Type B pancreatic cell (in vitro differentiated cells): ENCODE results near the gene DTNBP1. TPM values are rescaled to one million over a fixed set of nuclear protein-coding genes. Genes with fewer than 3 reads are reported as not detected.

ENCODE experiments used
- DNase-seq: peaks from one replicate; pipeline ENCODE4 v3.0.0; 2021; ENCODE audit warnings: mixed read lengths; ENCODE audit not compliant: unreplicated experiment; ENCODE audit errors: extremely low spot score
- H3K27ac Mint-ChIP-seq: 2 replicates; pipeline ENCODE4 v1.8.0; 2021; ENCODE audit warnings: mild to moderate bottlenecking, mixed read lengths
- H3K27me3 Mint-ChIP-seq: 2 replicates; pipeline ENCODE4 v1.8.0; 2021; ENCODE audit warnings: mixed read lengths
- H3K36me3 Mint-ChIP-seq: 2 replicates; pipeline ENCODE4 v1.8.0; 2021; ENCODE audit warnings: mixed read lengths
- H3K4me1 Mint-ChIP-seq: one replicate; pipeline ENCODE4 v1.8.0; 2021; ENCODE audit warnings: mixed read lengths; ENCODE audit not compliant: unreplicated experiment
- H3K4me3 Mint-ChIP-seq: 2 replicates; pipeline ENCODE4 v1.8.0; 2021; ENCODE audit warnings: mild to moderate bottlenecking, mixed read lengths
- H3K9me3 Mint-ChIP-seq: 2 replicates; pipeline ENCODE4 v1.8.0; 2021; ENCODE audit warnings: mixed read lengths
- total RNA-seq: library from RNA; stranded (reverse); gene quantifications from 2 replicates; pipeline ENCODE4 v1.2.1, GENCODE V29; 2021; ENCODE audit warnings: low replicate concordance
- TF ChIP-seq, protein P1 (sequence below): fragments of 200-600 bp; sonication (generic); conservative IDR thresholded peaks from 2 replicates; pipeline ENCODE4 v1.5.0; 2021; ENCODE audit warnings: antibody characterized with exemption, mild to moderate bottlenecking

DTNBP1 gene
- total RNA-seq, 1 donor from 2014 or later: 11.6 TPM

GRCh38 chr6:15577550-15578171 lies 85.2 kb downstream of the DTNBP1 start:
- Mint-ChIP-seq H3K27me3 (no peaks in the 10 kb centered on the region), H3K27ac (no peak overlapping the region), H3K4me1 (peaks cover 19% of the 10 kb centered on the region), H3K4me3 (peak overlapping the region; percentile 20), H3K9me3 (no peaks in the 10 kb centered on the region), H3K36me3 (peaks cover 4% of the 10 kb centered on the region)
- DNase-seq: no peak
- TF ChIP-seq, protein P1, sequence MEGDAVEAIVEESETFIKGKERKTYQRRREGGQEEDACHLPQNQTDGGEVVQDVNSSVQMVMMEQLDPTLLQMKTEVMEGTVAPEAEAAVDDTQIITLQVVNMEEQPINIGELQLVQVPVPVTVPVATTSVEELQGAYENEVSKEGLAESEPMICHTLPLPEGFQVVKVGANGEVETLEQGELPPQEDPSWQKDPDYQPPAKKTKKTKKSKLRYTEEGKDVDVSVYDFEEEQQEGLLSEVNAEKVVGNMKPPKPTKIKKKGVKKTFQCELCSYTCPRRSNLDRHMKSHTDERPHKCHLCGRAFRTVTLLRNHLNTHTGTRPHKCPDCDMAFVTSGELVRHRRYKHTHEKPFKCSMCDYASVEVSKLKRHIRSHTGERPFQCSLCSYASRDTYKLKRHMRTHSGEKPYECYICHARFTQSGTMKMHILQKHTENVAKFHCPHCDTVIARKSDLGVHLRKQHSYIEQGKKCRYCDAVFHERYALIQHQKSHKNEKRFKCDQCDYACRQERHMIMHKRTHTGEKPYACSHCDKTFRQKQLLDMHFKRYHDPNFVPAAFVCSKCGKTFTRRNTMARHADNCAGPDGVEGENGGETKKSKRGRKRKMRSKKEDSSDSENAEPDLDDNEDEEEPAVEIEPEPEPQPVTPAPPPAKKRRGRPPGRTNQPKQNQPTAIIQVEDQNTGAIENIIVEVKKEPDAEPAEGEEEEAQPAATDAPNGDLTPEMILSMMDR: no peak

- Mint-ChIP-seq H3K27me3 (no peaks in the 10 kb centered on the region), H3K36me3 (peaks cover 4% of the 10 kb centered on the region), H3K27ac (no peak overlapping the region), H3K9me3 (no peaks in the 10 kb centered on the region), H3K4me1 (peaks cover 19% of the 10 kb centered on the region), H3K4me3 (no peak overlapping the region)
- TF ChIP-seq, protein P1: no peak
- no peak for DNase-seq
These were observed 85.7 kb downstream of the DTNBP1 start for GRCh38 chr6:15577106-15577505.

GRCh38 chr6:15575357-15576033 lies 87.3 kb downstream of the DTNBP1 start:
- Mint-ChIP-seq H3K27me3 (no peaks in the 10 kb centered on the region), H3K9me3 (no peaks in the 10 kb centered on the region), H3K27ac (no peak overlapping the region), H3K36me3 (peaks cover 4% of the 10 kb centered on the region), H3K4me3 (no peak overlapping the region), H3K4me1 (peaks cover 19% of the 10 kb centered on the region)
- TF ChIP-seq, protein P1: no peak
- DNase-seq: no peak

GRCh38 chr6:15574486-15574885 lies 88.3 kb downstream of the DTNBP1 start:
- DNase-seq: no peak

DNA sequence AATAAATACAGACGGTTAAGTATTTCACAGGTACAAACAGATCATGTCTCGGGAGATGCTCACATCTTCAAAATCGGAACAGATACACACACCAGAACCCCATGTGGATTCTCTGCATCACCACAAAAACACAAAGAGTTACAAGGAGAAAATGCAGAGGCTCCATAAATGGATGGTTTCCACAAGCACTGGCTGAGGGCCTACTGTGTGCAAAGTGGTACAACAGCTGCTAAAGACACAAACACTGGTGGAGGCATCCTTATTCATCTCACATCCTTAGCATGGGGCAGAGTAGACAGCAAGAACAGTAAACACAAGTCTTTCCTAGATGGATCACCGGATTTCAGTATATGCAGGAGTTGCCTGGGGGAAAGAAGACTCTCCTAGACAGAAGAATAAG lies 88.8 kb downstream of the DTNBP1 start:
- Mint-ChIP-seq H3K27ac (no peak overlapping the region), H3K4me3 (no peak overlapping the region), H3K4me1 (peaks cover 28% of the 10 kb centered on the region), H3K27me3 (no peaks in the 10 kb centered on the region), H3K9me3 (no peaks in the 10 kb centered on the region), H3K36me3 (peaks cover 5% of the 10 kb centered on the region)
- TF ChIP-seq, protein P1: no peak
- no peak for DNase-seq

More at GRCh38 chr6:15574486-15574885, 88.3 kb downstream of the DTNBP1 start:
- no peaks in the 10 kb centered on the region for H3K9me3 Mint-ChIP-seq
- H3K36me3 Mint-ChIP-seq: peaks cover 5% of the 10 kb centered on the region
- no peak overlapping the region for H3K4me3 Mint-ChIP-seq
- H3K4me1 Mint-ChIP-seq: peaks cover 24% of the 10 kb centered on the region
- H3K27ac Mint-ChIP-seq: no peak overlapping the region
- H3K27me3 Mint-ChIP-seq: no peaks in the 10 kb centered on the region
- TF ChIP-seq, protein P1: no peak
